LNCaP clone FGC (cell line): ENCODE results near the gene FBXO8.

Source experiments
- DNase-seq: peaks from one replicate; pipeline ENCODE4 v3.0.0-alpha.2; 2011; ENCODE audit warnings: low read depth
- H3K4me3 ChIP-seq: 2 replicates; pipeline ENCODE4 v1.5.1; 2011; ENCODE audit warnings: mild to moderate bottlenecking, low read depth, low read length, control low read depth
- TF ChIP-seq, protein P1 (sequence below): IDR thresholded peaks from 2 replicates; pipeline ENCODE4 v1.5.1; 2012; ENCODE audit warnings: mild to moderate bottlenecking; ENCODE audit not compliant: control insufficient read depth, insufficient read depth; ENCODE audit errors: extremely low read depth

FBXO8 gene

DNA sequence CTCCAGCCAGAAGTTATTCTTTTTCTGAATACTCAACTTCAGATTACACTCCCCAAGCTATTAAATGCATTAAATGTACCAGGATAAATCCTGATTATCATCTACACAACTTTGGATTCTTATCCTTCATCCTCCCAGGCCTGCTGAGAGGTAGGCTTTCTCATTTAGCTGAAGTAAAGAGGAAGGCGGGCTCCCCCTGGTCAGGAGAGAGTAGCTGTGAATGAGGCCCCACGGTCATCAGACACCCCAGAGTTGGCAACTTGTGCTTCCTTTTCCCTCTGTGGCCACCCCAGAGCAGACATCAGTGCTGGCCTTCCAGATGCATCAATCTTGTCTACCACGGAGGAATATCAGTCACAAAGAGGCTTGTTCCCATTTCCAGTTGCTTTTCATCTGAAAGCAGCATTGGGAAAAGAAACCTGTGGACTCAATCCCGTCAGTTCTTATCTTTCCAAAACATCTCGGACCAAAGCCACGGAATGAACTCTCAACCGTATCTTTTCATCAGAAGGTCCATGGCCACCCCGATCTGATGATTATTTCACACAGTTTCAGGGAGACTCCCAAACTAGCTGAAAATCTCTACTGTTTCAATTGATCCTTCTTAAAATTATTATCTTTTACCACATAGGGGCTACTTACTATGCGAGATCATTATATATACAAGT lies 79.2 kb downstream of the FBXO8 start:
- no peak overlapping the region for H3K4me3 ChIP-seq
- TF ChIP-seq, protein P1, sequence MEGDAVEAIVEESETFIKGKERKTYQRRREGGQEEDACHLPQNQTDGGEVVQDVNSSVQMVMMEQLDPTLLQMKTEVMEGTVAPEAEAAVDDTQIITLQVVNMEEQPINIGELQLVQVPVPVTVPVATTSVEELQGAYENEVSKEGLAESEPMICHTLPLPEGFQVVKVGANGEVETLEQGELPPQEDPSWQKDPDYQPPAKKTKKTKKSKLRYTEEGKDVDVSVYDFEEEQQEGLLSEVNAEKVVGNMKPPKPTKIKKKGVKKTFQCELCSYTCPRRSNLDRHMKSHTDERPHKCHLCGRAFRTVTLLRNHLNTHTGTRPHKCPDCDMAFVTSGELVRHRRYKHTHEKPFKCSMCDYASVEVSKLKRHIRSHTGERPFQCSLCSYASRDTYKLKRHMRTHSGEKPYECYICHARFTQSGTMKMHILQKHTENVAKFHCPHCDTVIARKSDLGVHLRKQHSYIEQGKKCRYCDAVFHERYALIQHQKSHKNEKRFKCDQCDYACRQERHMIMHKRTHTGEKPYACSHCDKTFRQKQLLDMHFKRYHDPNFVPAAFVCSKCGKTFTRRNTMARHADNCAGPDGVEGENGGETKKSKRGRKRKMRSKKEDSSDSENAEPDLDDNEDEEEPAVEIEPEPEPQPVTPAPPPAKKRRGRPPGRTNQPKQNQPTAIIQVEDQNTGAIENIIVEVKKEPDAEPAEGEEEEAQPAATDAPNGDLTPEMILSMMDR: no peak
- no peak for DNase-seq

DNA sequence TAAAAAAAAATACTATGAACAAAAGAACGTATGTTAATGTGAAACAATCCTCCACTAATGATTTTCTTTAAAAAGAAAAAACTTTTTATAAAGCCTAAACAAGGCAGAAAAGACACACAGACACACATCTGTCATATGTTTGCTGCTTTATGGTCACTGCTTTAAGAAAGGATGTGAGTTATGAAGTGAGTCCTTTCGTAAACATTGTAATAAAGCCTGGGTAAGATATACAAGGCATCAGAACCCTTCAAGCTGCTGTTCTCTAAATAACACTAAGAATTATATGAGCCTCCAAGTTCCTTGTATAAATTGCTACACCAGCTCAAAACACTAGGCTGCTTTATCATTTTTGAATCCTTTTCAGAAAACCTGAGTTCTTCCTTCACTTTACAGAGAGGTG lies 81.6 kb downstream of the FBXO8 start:
- H3K4me3 ChIP-seq: no peak overlapping the region
- DNase-seq: no peak
- TF ChIP-seq, protein P1: no peak

DNA sequence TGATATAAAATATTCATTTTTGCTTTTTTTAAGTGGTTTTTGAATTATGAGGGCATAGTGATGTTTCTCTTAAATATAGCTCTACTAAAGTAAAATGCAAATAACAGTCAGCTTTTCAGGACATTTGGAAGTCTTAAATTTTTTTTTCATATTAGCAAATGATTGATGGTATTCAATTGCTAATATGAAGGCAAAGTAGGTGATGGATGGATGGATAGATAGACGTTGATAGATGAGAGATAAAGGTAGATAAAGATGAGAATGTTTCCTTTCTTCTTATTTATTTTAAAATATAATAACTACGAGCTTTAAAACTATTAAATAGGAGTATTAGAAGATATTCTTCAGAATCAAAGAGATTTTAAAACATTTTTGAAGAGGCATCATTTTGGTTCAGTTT lies 83.7 kb downstream of the FBXO8 start:
- TF ChIP-seq, protein P1: no peak
- no peak for DNase-seq
- no peak overlapping the region for H3K4me3 ChIP-seq

DNA sequence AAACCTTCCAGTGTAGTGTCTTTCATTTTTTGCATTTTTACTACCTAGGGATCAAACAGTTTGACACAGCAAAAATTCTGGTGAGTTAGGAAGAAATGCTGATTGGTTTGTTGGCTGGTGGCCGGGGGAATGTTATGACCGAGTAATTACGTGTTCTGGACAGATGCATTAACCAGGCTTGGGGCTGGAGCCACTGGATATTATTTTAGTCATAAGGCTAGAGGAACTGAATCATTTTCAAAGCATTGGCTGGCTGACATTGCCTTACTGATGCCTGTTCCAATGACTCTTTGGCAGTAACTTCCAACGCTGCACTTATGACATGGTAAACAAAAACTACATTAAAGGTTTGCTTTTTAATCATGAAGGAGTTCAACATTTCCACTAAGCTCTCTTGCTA lies 84.6 kb downstream of the FBXO8 start:
- H3K4me3 ChIP-seq: no peak overlapping the region
- DNase-seq: no peak
- TF ChIP-seq, protein P1: no peak

DNA sequence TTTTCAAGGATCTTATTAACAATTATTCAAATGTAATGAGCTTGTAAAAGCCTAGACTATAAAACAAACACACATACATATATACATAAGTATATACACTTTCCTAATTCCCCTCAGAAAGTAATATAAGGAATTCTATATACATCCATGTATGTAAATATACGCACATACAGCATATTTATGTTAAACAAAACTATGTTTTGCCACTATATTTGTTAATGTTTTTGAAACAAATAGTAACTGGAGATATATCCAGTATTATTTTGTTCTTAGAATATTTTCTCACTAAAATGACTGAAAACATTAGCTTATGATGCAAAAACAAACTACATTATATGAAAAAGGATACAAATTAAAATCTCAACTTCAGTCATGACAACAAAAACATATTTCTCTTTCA lies 85.1 kb downstream of the FBXO8 start:
- no peak overlapping the region for H3K4me3 ChIP-seq
- no peak for DNase-seq
- TF ChIP-seq, protein P1: no peak

DNA sequence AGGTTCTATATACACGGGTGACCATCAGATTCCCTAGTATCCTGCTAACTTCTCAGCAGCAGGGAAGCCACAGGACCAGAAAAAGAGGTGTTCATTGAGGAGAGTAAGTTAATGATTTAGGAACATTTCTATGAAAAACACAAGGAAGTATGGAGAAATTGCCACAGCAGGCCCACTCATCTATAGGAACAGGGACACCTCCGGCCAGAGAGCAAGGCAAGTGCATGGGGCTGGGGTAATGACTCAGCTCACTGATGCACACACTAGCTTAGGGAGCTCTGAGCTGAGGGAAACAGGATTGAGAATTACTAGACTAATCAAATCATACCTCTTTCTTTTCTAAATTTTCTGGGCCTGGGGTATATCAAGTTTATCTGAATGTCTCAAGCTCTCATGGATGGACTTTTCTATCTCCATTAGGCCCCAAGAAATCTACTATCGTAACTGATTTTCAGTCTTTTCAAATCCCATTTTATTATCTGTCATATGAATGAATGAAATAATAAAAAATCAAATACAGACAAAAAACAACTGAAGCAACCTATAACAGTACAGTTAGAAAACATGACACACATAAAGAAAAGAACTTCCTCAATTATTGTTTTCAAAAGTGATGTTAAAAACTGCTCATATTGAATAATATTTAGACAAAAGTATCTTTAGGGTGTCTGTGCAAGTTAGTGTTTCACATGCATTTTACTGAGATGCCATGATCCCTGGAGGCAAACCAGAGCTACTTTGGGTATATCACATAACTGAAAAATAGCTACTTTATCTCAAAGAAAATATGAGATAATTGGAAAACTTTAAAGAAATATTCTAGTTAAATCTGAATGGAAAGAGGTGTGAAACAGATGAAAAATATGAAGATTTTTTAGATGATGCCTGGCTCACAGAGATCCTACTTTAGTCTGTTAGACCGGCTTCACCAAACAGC lies 89.8 kb downstream of the FBXO8 start:
- DNase-seq: no peak
- TF ChIP-seq, protein P1: no peak
- H3K4me3 ChIP-seq: no peak overlapping the region

DNA sequence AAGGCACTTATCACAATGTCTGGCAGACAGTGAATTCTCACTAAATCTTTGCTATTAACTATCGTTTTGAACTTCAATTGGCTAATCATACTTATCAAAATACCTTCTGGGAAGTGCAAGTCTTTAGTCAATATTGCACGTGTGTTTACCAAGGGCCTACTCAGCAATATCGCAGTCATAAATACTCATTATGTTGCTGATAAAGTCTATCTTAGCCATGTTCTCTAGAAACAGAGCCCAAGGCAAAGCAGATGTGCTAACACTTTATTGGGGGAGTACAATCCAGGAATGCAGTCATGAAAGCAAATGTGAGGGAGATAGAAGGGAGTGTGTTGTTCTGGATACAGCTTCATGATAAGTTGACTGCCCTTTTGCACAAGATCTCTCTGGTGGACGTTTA lies 90.5 kb downstream of the FBXO8 start:
- TF ChIP-seq, protein P1: no peak
- DNase-seq: no peak
- H3K4me3 ChIP-seq: no peak overlapping the region
